Stomach (tissue), 9 donors: ENCODE results near the gene SORCS2. TPM values are rescaled to one million over a fixed set of nuclear protein-coding genes. Genes with fewer than 3 reads are reported as not detected.

Experiments
- DNase-seq, 2 donors: peaks; one replicate each; pipeline versions ENCODE4 v3.0.0 to v3.0.0-alpha.2; 2013 to 2019
- H3K27ac ChIP-seq, 5 donors: fragments of 200-600 bp in 4 of 5; sonication (generic) in 4 of 5; one replicate each; pipeline ENCODE4 v1.5.1; 2013 to 2019; ENCODE audit warnings: mild to moderate bottlenecking in 1 of 5, moderate library complexity in 1 of 5
- H3K27me3 ChIP-seq, 3 donors: fragments of 200-600 bp; sonication (generic); one replicate each; pipeline ENCODE4 v1.5.1; 2017 to 2019; ENCODE audit warnings: mixed run types in 1 of 3
- H3K36me3 ChIP-seq, 4 donors: fragments of 200-600 bp; sonication (generic); 1 replicate in 3 of 4; 2 replicates in 1 of 4; pipeline ENCODE4 v1.5.1; 2016 to 2019
- H3K4me1 ChIP-seq, 4 donors: fragments of 200-600 bp; sonication (generic); one replicate each; pipeline ENCODE4 v1.5.1; 2016 to 2019
- H3K4me3 ChIP-seq, 4 donors: fragments of 200-600 bp; sonication (generic) in 3 of 4; one replicate each; pipeline ENCODE4 v1.5.1; 2016 to 2019; ENCODE audit warnings: mild to moderate bottlenecking in 1 of 4
- H3K9me3 ChIP-seq, 4 donors: fragments of 200-600 bp; sonication (generic); one replicate each; pipeline ENCODE4 v1.5.1; 2016 to 2019
- CTCF ChIP-seq, 7 experiments: fragments of 450-650 bp in 4 of 7; fragments of 200-600 bp in 3 of 7; sonication (generic) in 3 of 7; IDR thresholded peaks; one replicate each; pipeline ENCODE4 v1.5.1; 2016 to 2019; ENCODE audit warnings: antibody characterized with exemption in 7 of 7, control low read depth in 2 of 7, mild to moderate bottlenecking in 1 of 7
- EP300 ChIP-seq: sonication (generic); formaldehyde crosslinking; IDR thresholded peaks from one replicate; pipeline ENCODE4 v1.6.1; 2017; ENCODE audit warnings: antibody characterized with exemption
- POLR2A ChIP-seq, 4 donors: fragments of 450-650 bp; IDR thresholded peaks; one replicate each; pipeline ENCODE4 v1.6.1; 2016; ENCODE audit warnings: antibody characterized with exemption in 4 of 4, control low read depth in 2 of 4, mild to moderate bottlenecking in 1 of 4, moderate library complexity in 1 of 4
- POLR2AphosphoS5 ChIP-seq, 3 donors: sonication (generic); formaldehyde crosslinking; IDR thresholded peaks; one replicate each; pipeline ENCODE4 v1.6.1; 2016; ENCODE audit warnings: antibody characterized with exemption in 3 of 3
- WGBS, 5 donors: extraction: QIAGEN DNeasy Blood & Tissue Kit in 3 of 5; methylation state at CpG; one replicate each; pipeline versions ENCODE4 v1.1.5 to v1.1.7; 2013 to 2018; 5-methylcytosine and 5-hydroxymethylcytosine counted together
- intact Hi-C: fragments of 100-400 bp; cut with DNase I; formaldehyde crosslinking; loops from one replicate; pipeline ENCODE4 v1.15.1; 2023; ENCODE audit warnings: low total_unique reads
- polyA plus RNA-seq, 3 donors: library from polyadenylated mRNA; stranded (reverse); fragments of 200-250 nt; gene quantifications; one replicate each; pipeline ENCODE4 v1.2.3, GENCODE V29; 2013
- total RNA-seq, 5 donors: library from RNA; depleted of rRNA; stranded (reverse); fragments of >200 nt; gene quantifications; one replicate each; pipeline versions ENCODE4 v1.1.0 to v1.2.3, GENCODE V29; 2014 to 2016
- donor health status: healthy with polysubstance abuse.
- donor health status: Bipolar disorder and iron deficiency.
- donor health status: healthy.

Gene SORCS2
- total and polyA plus RNA-seq, 8 donors, result under 0.01 to 13.0 (median 0.50) TPM; not detected in 1

GRCh38 chr4:7334521-7335275 lies 142.4 kb downstream of the SORCS2 start:
- Histone ChIP-seq H3K27ac (no peak overlapping the region), H3K4me1 (peaks cover 0 to 21% (median 7%) of the 10 kb centered on the region in 4 donors), H3K9me3 (no peaks in the 10 kb centered on the region), H3K4me3 (no peak overlapping the region), H3K36me3 (no peaks in the 10 kb centered on the region), H3K27me3 (no peaks in the 10 kb centered on the region)
- DNase-seq, result no peak
- WGBS, 5 donors, result 81 to 89% (median 86%) methylated on average over 17 of the region's 17 CpGs
- no peak for TF ChIP-seq CTCF (IDR thresholded peaks at IDR 0.05)
- TF ChIP-seq POLR2A (IDR thresholded peaks at IDR 0.05), result no peak
- no peak for TF ChIP-seq EP300
- no peak for TF ChIP-seq POLR2AphosphoS5 (IDR thresholded peaks at IDR 0.05)
- intact Hi-C loops, result no loop called here

- intact Hi-C loops, result no loop called here
- Histone ChIP-seq H3K4me3 (no peak overlapping the region), H3K27ac (no peak overlapping the region), H3K4me1 (peaks cover 0 to 21% (median 7%) of the 10 kb centered on the region in 4 donors), H3K36me3 (no peaks in the 10 kb centered on the region), H3K9me3 (no peaks in the 10 kb centered on the region), H3K27me3 (no peaks in the 10 kb centered on the region)
- 33 to 44% (median 37%) methylated on average over 15 to 24 of the region's 24 CpGs for WGBS, 5 donors
- DNase-seq, result peak; percentile 62 to 68
- TF ChIP-seq CTCF (IDR thresholded peaks at IDR 0.05) (peak in 5 of 7 experiments; percentile 34 to 61 (median 47)), EP300 (no peak), POLR2AphosphoS5 (IDR thresholded peaks at IDR 0.05) (no peak)
These were observed 143.2 kb downstream of the SORCS2 start for GRCh38 chr4:7335344-7336066.

DNA sequence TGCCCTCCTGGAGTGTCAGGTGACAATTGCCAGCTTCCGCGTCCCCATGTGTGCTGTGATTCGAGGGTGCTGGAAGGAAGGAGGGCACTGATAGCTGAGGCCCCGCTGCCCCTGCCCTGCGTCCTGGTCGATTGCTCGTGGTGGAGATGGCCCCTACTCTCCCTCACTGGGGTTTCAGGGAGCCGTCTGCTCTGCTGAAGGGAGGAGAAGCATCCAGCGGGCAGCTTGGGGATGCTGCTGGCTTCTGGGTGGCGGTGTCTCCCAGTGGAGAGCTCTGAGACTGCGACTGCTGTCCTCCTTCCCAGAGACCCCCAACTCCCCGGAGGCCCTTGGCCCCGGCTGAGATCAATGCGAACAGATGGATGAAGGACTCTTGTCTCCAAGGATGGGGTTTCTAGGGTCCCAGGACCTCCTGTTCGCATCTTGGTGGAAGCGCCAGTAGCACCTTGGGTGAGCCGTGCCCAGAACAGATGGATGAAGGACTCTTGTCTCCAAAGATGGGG lies 143.8 kb downstream of the SORCS2 start:
- Histone ChIP-seq H3K27ac (no peak overlapping the region), H3K36me3 (no peaks in the 10 kb centered on the region), H3K4me3 (no peak overlapping the region), H3K9me3 (no peaks in the 10 kb centered on the region), H3K4me1 (peaks cover 0 to 21% (median 7%) of the 10 kb centered on the region in 4 donors), H3K27me3 (no peaks in the 10 kb centered on the region)
- intact Hi-C loops, result no loop called here
- 68 to 81% (median 75%) methylated on average over 10 to 17 of the region's 17 CpGs for WGBS, 5 donors
- no peak for DNase-seq
- TF ChIP-seq EP300 (no peak), CTCF (IDR thresholded peaks at IDR 0.05) (no peak), POLR2AphosphoS5 (IDR thresholded peaks at IDR 0.05) (no peak), POLR2A (IDR thresholded peaks at IDR 0.05) (no peak)

DNA sequence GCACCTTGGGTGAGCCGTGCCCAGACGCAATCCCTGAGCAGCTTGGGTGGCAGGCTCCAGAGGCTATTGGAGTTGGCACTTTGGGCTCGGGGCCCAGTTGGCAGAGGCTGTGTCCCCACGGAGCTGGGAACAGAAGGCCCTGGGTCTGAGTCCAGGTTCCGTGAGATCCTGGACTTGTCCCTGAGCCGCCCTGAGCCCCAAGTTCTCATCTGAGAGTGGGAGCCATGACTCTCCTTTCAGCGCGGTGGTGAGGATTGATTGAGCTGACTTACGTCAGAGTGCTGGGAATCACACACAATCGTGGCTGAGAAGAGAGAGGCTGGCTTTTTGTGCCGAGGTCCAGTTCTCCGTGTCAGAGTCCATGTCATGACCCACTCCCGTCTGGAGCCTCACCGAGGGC lies 144.4 kb downstream of the SORCS2 start:
- WGBS, 5 donors, result 71 to 86% (median 79%) methylated on average over 10 to 14 of the region's 14 CpGs
- Histone ChIP-seq H3K27me3 (no peaks in the 10 kb centered on the region), H3K4me1 (peaks cover 0 to 21% (median 7%) of the 10 kb centered on the region in 4 donors), H3K9me3 (no peaks in the 10 kb centered on the region), H3K36me3 (no peaks in the 10 kb centered on the region), H3K27ac (no peak overlapping the region), H3K4me3 (no peak overlapping the region)
- DNase-seq, result no peak
- intact Hi-C loops, result no loop called here
- TF ChIP-seq POLR2A (IDR thresholded peaks at IDR 0.05), result no peak
- TF ChIP-seq POLR2AphosphoS5 (IDR thresholded peaks at IDR 0.05), result no peak
- no peak for TF ChIP-seq EP300
- TF ChIP-seq CTCF (IDR thresholded peaks at IDR 0.05), result no peak
